GM12872 (cell line): ENCODE results near the gene TAF1B.
A peak's percentile ranks its signal among the peaks of the same experiment; 100 is the strongest.

Experiments used
- CTCF ChIP-seq: IDR thresholded peaks from 3 replicates; pipeline ENCODE4 v1.5.1; 2011; ENCODE audit warnings: low read depth, mild to moderate bottlenecking, low read length, moderate library complexity; ENCODE audit not compliant: insufficient read depth

The TAF1B gene

DNA sequence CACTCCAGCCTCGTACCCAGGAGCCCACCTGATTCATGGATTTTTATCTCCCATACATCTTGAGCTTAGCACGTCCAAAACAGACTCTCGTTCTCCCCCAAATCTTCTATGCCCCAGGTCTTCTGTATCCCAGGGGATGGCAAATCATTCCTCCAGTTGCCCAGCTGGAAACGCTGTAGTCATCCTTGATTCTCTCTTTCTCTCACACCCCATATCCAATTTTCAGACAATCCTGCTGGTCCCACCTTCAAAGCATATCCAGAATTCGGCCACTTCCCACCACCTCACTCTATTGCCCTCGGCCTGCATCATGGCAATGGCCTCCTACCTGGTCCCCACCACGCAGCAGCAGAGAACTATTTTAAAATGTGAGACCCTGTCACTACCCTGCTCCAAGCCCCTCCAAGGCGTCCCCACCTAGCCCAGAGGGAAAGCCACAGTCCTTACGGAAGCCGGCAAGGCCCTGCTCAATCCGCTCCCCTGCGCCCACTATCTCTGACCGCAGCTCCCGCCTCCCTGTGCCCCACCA, 106.8 kb downstream of the TAF1B start:
- no peak for TF ChIP-seq CTCF

DNA sequence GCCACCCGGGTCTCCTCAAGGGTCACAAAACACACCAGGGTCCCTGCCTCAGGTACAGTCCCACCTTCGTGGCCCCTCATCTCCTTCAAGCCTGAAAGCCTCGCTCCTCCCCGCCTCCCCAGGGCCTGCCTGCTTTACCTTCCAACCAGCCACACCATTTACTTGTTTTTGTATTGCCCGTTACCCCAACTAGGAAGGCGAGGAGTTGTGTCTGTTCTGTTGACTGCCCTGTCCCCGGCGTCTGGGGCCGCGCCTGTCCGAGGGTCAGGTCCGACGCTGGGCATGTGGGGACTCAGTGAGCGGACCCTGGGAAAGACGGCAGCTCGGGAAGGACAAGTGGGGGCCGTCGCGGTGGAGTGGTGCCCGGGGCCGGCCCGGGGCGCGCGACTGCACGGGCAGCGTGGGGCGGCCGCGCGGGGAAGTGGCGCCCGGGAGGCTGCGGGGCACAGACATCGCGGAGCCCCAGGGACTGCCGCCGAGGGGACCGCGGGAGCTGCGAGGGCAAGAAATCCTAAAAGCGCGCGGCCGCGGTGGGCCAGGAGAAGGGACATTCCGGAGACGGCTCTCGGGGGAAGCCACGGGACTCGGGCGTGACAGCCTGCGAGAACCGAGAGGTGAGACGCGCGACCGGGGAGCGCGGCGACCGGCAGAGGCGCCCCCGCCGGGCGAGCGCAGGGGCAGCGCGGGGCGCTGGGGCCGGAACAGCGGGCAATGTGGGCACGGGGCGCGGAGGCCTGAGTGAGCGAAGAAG, 107.4 kb downstream of the TAF1B start:
- peak; percentile 21; the same call in 1 of the 3 replicates for TF ChIP-seq CTCF

GRCh38 chr2:9951272-9951521, 107.9 kb downstream of the TAF1B start:
- TF ChIP-seq CTCF, result no peak

DNA sequence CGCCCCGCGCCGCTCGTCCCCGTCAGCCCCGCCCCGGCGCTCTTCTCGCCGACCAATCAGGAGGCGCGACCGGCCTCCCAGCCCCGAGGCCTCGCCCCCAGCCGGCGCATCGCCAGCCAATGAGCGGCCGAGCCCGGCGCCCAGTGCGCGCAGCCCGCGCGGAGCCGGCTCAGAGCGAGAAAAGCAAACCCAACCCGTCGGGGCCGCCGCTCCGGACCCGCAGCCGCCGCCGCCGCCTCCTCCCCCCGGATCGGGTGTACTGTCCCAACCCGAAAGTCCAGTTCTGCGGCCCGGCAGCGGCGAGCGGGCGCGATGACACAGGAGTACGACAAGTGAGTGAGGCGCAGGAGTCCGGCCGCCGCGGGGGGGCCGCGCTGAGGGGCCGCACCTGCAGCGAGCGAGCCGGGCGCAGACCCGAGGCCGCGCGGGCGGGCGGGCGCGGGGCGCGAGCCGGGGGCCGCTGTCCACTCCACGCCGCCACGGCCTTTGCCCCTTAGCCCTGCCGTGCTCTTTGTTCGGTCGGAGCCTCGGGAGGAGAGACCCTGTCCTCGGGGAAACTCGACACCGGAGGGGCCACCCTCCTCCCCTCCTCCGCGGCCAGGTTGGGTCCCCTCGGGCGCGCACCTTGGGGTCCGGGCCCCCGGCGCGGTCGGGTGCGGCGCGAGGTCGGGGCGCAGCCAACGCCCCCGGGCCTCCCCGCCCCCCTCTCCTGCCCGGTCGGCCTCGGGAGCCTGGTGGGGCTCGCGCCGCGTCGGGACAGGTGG, 108.4 kb downstream of the TAF1B start, which contains the start of gene GRHL1:
Gene GRHL1, plus strand, starts transcription at position 172 of the 764 bp plus-strand sequence. Its CDS starts 141 bp downstream, at position 313.
- TF ChIP-seq CTCF, result no peak

DNA sequence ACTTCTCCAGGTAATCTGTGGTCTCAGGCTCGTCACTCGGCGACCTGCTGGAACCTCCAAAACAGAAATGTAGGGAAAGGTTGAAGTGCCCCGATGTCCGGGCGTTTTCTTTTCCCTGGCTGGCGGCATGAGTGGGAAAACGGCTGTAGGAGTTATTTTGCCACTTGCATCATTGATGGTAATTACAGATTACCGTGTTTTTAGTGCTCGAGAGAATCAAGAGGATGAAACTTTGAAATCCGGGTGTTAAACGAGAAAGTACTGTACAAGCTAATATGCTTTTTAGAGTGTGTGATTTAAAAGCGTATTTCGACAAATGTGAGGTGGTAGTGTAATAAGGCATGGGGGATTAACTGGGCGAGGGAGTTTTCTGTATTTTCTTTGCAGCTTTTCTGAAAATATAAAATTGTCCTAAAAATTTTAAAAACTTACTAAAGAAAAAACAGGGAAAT, 109.0 kb downstream of the TAF1B start:
- TF ChIP-seq CTCF, result no peak

- TF ChIP-seq CTCF, result no peak
Measured at GRCh38 chr2:9952856-9953503, 109.7 kb downstream of the TAF1B start.

DNA sequence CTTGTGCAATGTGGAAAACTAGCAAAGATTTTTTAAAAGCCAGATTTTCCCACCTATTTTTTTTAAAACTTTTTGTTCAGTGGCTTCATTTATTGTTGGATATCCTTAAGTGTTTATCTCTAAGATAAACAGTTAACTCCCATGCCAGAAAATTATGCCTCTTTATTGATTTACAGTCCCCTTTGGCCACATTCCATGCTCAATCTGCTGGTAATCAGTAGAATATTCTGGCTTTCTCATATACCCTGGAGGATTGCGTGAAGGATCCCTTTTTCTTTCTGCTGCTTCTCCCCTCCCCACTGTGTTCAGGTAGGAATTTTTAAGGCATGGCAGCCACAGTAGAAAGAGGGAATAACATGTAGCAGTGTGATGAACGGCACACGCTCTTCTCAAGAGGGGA, 110.9 kb downstream of the TAF1B start:
- TF ChIP-seq CTCF, result no peak
